Activated CD4-positive, alpha-beta T cell treated with anti-CD3 and anti-CD28 coated beads for 1 hour (primary cell): ENCODE data around the gene CUL5.
"Not testable (repeated sequence)": the region's sequence is repeated elsewhere in the genome, so short reads cannot be mapped to it uniquely, and the experiment has no call there.

ENCODE experiments used
- DNase-seq: peaks from one replicate; pipeline ENCODE4 v3.0.0-alpha.2; 2020

CUL5 gene

DNA sequence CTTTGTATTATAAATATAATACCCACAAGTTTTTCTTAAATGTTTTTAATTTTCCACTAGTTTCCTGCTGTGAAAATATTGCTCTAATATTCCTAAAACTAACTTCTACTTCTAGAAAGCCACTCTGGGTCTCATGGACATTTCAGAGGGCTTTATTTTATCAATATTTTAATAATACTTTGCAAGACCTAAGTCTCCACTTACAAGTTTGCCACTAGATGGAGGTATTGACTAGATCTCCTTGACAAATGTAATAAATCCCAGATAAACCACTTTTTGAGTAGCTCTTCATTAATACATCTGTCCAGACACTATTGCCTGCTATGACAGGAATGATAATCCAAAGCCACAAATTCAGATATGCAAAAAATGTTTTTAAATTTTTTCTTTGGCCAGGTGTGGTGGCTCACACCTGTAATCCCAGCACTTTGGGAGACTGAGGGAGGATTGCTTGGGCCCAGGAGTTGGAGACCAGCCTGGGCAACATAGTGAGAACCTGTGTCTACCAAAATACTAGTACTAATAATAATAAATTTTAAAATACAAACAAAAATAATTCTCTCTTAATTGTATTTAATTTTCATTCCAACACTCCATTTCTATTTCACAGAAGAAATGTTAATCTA is 109.2 kb downstream of the CUL5 start:
- no peak for DNase-seq

DNA sequence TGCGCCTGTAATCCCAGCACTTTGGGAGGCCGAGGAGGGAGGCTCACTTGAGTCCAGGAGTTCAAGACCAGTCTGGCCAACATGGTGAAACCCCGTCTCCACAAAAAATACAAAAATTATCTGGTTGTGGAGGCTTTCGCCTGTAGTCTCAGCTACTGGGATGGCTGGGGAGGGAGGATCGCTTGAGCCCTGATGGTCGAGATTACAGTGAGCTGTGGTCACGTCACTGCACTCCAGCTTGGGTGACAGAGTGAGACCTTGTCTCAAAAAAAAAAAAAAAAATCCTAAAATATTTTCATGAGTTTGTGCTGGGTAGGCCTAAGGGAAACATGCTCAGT is 112.2 kb downstream of the CUL5 start:
- DNase-seq = not testable (repeated sequence)

DNA sequence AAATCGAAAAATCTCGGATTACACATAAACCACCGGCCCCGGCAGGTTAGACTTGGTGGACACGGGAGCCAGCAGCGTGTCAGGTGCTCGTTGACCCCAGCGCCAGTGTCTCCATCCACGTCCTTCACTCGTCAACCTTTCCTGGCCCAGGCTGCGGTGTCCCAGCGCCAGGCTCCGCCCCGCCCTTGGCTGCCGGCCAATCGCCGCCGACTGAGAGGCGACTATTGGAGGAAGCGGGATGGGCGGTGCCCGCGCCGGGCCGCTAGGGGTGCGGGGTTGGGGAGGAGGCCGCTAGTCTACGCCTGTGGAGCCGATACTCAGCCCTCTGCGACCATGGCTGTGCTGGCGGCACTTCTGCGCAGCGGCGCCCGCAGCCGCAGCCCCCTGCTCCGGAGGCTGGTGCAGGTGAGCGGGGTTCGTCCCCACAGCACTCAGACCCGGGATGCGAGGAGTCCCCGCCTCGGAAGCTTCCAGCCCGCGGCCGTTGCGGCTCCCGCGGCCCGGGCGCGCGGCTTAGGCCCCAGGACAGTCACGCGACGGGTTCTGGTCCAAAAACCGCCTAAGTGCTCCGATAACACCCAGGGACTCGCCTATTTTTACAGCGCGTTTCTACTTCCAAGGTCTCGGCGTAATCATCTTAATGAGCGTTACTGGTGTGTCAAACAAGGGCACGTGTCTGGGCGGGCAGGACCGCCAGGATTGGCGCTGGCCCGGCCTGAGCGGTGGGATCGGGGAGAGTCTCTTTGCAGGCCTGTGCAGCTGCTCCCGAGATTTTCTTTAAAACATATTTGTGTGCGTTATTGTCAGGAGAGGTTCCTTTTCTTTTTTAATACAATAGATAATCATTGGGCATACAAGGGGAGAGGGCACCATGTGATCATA is 112.8 kb downstream of the CUL5 start, which contains the start of gene ACAT1:
Gene ACAT1, plus strand, starts transcription at position 294 of the 882 bp plus-strand sequence. Its CDS starts 40 bp downstream, at position 334.
- DNase-seq = peak; percentile 92

DNA sequence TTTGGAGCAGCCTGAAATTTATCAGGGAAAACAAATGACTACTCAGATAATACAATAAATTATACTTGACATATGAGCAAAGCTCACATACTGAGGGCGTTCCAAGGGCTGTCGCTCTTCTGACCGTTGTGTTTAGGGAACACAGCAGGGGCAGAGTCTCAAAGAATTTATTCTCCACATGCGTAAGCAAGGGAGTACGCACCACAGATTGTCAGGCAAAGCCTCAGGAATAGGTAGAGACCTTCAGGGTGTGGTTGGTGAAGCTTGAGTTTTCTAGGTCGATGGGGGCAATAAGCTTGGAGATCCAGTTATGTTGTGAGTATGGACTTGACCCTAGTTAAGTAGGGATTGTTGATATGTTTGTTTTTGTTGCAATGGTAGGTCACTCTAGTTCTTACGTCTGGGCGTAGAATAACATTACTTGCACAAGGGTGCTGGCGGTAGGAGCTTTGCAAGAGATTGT is 113.5 kb downstream of the CUL5 start:
- DNase-seq = no peak

DNA sequence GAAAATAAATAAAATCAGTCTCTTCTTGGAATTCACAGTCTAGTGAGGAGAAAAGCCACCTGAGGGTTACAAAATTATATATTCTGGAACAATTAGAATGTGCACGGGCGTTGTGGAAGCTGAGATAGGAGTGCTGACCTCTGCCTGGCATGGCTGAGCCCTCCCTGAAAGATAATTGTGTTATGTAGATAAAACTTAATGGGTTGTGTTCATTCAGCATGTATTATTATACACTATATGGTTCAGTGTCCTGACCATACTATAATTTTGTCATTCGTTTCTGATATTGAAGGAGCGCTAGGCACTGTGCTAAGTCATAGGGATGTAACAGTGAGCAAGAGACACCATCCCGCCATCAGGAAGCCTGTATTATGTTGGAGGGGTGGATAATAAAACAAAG is 116.4 kb downstream of the CUL5 start:
- DNase-seq = no peak

DNA sequence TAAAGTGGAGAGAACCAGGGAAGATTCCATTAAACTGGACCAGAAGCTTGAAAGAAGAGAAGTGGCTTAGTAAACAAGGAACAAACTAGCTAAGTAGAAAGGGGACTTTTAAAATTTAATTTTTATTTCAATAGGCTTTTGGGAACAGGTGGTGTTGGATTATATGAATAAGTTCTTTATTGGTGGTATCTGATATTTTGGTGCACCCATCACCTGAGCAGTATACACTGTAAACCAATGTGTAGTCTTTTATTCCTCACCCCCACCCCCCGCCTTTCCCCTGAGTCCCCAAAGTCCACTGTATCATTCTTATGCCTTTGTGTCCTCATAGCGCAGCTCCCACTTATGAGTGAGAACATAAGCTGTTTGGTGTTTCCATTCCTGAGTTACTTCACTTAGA is 120.1 kb downstream of the CUL5 start:
- DNase-seq = no peak

DNA sequence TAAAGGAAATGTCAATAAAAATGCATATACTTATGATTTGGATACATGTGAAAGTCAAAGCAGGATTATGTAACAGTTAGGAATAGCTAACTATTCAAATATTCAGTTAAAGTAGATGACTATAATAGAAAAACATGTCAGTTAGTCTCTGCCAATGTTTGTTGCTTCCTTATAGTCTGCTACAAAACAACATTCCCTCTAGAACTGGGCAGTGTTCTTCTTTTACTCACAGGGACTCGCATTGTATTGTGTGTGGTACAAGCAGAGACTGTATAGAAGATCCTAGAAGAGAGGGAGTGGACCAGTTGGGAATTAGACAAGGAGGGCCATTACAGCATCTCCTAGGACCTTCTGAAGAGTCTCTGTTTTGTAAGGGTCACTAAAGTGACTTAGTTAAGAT is 123.3 kb downstream of the CUL5 start:
- no peak for DNase-seq

DNA sequence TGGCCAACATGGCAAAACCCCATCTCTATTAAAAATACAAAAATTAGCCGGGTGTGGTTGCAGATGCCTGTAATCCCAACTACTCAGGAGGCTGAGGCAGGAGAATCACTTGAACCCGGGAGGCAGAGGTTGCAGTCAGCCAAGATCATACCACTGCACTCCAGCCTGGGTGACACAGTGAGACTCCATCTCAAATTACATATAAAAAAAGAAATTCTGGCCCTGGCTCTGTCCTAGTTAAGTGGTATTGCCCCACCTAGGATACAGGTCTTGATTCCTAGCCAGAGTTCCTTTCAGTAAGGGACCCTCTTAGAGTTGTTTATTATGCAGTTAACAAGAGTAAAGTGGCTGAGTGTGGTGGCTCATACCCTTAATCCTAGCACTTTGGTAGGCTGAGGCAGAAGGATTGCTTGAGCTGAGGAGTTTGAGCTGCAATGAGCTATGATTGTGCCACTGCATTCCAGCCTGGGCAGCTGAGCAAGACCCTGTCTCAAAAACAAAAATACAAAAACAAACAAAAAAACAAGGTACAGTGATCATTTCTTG is 124.4 kb downstream of the CUL5 start:
- DNase-seq = not testable (repeated sequence)

DNA sequence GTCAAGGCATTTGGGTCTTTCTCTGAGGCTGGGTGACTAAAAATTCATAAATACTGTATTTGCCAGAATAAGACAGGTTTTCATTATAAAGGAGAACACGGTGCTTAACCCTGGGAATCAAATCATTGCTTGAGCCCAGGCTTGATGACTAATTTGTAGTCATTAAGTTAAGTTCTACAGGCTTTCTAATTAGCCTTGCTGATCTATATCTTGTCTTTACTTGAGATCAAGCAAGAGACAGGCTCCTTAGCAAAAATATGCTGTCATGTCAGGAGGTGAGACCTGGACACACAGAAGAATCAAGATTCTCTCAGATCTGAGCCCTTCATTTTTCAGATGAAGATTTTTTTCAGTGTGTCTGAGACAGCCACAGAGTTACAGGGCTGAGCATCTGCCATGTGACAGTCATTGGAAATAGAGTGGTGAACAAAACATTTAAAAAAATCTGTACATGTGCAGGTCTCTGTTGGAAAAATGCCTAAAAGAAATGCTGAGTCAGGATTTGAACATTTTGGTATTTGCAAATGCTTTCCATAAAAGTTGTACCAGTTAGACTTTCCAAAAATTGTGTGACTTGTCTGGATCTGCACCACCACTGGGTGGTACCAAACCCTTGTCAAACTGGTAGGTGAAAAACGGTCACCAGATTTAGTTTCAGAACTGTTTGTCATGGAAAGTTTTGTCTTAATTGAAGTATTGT is 127.3 kb downstream of the CUL5 start:
- no peak for DNase-seq

DNA sequence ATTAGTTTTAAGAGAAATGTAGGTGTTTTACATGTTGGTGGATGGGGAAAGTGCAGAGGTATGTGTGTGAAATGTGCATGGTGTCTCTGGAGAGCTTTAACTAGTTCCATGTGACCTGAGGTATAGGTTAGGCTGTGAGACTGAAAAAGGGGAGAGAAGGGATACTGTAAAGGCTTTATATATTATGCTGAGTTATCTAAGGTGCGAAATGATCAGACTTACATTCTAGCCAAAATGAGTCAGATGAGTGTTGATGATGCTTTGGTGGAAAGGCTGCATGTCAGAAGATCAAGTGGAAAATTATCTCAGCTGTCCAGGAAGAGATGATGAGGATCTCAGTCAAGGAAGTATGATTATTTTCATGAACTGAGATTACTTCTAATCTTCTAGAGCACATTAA is 128.5 kb downstream of the CUL5 start:
- no peak for DNase-seq

DNA sequence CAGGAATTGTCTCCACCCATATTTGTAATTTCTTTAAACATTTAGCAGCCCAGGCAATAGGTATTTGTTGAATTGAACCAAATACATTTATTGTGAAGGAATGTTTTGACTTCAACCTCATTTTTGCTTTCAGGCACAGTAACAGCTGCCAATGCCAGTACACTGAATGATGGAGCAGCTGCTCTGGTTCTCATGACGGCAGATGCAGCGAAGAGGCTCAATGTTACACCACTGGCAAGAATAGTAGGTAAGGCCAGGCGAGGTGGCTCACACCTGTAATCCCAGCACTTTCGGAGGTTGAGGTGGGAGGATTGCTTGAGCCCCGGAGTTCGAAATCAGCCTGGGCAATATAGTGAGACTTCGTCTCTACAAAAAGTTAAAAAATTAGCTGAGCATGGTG is 133.6 kb downstream of the CUL5 start:
- DNase-seq = no peak

DNA sequence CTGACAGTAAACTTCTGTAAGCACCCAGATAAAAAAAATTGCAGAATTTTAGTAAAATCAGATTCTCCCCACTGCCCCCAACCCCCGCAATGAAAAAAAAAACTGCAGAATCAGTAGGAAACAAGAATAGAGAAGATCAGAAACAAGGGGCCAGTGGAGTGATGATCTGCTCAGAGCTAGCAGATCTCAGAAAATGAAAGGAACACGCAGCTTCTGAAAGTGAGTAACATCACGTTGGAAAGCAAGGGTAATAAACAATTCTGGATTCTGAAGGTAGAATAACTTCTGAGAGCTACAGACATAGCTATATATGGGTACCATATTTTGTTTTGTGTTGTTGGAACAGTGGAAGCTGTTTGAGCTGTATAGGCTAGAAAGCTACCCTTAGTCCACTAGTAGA is 135.9 kb downstream of the CUL5 start:
- no peak for DNase-seq

DNA sequence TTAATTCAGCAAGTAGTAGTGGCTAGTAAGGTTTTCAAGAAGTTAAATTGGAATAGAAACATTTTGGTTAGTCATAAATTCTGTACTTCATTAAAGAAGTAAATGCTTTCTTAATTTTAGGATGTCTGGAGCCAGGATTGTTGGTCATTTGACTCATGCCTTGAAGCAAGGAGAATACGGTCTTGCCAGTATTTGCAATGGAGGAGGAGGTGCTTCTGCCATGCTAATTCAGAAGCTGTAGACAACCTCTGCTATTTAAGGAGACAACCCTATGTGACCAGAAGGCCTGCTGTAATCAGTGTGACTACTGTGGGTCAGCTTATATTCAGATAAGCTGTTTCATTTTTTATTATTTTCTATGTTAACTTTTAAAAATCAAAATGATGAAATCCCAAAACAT is 138.5 kb downstream of the CUL5 start:
- DNase-seq = no peak

DNA sequence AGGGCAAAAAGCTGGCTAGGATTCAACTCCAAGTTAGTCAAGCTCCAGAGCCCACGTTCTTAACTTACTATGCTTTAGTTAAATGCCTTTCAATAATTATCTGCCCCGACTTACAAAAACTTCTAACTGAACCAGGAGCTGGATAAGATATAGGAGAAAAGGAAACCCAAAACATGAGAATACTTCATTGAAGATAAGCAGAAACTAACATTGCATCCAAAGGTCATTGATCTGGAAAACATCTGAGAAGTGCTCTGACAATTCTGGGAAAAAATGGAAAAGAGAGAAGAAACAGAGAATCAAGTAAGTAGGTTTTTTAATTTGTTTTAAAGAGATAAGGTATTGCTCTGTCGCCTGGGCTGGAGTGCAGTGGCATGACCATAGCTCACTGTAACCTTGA is 139.9 kb downstream of the CUL5 start:
- DNase-seq = no peak

DNA sequence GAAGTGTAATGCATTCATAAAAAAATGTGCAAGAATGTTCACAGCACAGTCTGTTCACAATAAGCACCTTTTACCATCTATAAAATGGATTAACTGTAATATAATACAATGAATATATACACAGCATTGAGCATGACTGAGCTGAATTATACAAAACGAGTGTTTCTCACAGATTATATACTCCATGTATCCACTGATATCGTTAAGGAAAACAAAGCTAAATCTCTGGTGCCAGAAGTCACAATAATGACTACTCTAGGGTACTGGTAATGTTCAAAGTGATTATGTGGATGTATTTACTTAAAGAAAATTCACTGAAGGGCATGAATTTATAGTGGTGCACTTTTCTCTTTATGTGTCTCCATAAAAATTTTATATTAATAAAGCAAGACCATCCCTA is 145.9 kb downstream of the CUL5 start:
- no peak for DNase-seq
